ENCODE measurements around the gene TRIM25.

TRIM25 gene

DNA sequence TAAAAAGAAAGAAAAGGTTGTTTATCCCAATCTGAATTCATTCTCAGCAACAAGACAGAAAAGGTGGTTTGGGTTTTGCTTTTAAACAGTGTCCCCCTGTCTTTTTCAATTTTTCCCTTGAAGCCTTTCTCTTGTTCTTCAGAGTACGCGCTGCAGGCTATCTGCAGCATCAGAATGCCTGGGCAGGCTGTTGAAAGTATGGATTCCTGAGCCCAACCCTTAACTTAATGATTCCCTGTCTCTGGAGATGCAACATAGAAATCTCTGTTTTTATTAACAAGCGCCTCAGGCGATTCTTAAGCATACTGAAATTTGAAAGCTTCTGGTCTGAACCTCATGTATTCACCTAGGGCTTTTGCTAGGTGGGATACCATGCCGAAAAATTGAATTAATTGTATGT is 47.8 kb downstream of the TRIM25 start:
- DNase-seq, result no peak

DNA sequence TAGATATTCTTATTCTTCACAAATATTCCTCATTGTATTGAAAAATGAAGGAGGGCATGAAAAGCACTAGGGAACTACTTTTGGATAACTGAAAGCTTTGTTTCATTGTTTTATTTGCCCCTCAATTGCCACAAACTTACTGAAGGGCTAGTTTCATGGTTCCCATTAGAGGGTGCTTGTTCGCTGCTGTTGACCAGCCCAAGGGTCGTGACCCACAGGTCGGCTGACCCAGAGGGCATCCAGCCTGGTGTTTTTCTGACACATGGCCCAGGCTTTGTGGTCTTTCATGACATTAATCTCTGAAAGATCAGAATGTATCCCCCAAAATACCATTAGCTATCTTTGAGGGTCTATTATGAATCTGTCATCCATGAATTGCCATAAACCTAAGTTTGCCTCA is 49.9 kb downstream of the TRIM25 start:
- no peak for DNase-seq

DNA sequence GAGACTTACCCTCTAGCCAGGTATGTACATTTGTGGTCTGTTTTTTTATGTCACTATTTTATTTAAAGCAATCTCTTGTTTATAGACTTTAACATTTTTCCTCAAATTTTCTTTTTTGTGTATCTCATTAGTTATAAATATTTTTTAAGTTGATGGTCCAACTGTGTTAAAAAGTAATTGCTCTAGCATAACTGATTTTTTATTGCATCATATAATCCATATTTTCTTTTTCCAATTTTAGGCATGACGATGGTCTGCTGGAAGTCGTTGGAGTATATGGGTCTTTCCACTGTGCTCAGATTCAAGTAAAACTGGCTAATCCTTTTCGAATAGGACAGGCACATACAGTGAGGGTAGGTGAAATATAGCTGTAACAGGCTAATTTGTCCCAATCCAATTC is 52.0 kb downstream of the TRIM25 start:
- no peak for DNase-seq

DNA sequence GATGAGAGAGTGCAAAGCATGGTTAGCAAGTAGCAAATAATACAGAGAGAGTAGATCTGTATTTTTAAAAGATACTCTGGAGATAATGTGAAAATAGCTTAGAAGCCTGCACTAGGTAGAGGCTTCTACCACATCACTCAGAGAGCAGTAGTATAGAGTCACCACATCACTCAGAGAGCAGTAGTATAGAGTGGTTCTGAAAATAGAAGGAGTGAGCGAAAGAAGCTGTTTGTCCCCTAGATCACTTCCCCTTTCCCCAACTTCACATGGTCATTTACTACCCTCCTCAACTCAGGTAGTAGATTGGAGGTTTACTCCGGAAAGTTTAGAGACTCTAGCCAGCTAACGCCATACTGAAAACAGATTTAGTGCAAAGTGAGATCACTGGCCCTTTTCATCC is 62.8 kb downstream of the TRIM25 start:
- DNase-seq, result no peak

DNA sequence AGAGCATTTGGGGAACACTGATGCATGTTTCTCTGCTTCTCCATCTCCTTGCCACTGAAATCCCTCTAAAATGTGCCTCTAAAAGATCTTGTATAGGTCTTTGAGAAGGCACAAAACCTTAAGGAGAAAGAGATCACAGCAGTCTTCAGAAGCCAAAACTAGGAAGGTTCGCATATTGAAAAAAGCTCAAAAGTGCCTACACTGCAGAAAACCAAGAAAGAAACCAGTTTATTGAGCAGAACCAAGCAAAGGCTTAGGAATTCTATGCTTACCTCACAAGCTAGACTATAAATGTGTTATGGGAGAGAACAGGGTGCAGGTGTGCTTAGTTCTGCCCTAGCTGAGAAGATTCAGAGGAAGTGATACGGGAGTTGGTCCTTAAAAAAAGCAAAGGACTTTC is 63.3 kb downstream of the TRIM25 start:
- DNase-seq, result no peak

DNA sequence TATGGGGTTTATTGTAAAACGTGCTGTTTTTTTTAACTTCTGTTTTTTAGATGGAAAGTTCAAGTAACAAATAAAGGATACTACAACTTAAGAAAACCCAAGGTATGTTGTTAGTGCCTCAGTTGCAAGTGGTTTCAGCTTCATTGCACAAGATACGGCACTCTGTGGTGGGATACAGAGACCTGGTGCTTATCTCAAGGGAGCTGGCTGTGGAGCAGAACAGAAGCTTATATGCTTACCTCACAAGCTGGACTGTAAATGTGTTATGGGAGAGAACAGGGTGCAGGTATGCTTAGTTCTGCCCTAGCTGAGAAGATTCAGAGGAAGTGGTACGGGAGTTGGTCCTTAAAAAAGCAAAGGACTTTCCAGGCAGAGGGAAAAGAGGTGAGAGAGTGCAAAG is 64.7 kb downstream of the TRIM25 start:
- DNase-seq, result no peak

DNA sequence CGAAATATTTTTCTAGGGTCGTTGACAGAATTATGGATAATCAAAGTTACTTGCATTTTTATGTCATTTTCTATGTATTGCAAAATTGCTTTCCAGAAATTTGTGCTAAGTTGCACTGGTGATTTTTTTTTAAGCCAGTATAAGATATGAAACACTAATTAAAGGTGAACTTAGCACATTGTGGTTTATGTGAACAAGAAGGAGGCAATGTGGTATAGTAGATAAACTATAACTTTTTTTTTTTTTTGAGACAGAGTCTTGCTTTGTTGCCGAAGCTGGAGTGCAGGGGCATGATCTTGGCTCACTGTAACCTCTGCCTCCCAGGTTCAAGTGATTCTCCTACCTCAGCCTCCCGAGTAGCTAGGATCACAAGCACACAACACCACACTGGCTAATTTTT is 66.7 kb downstream of the TRIM25 start:
- DNase-seq, result no peak

DNA sequence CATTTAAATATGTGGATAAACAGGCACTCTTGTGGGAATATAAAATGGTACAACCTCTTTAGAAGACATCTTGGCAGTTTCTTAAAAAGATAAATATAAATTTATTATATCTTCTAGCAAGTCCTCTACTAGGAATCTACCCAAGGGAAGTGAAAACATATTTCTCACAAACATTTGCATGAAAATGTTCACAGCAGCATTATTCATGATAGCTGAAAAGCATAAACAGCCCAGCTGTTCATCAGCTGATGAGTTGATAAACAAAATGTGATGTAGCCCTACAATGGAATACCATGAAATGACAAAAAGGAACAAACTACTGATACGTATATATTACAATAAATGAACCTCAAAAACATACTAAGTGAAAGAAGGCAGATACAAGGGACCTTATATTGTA is 67.9 kb downstream of the TRIM25 start:
- DNase-seq, result no peak

DNA sequence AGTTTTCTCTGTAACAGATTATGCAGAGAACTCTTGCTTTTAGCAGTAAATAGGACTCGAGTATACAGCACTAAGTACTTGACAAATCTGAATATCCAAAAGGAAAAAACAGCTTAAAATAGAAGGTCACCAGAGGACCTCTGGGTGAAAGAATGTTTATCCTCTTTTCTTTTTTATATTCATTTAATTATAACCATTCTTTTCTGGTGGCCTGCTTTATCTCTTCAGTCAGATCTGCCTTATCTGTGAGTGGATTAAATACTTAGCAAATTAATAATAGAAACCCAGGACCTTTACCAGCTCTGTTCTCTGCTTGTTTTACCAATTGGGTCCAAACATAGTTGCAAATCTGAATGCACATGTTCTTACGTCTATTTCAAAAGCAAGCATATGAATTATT is 71.3 kb downstream of the TRIM25 start:
- no peak for DNase-seq

DNA sequence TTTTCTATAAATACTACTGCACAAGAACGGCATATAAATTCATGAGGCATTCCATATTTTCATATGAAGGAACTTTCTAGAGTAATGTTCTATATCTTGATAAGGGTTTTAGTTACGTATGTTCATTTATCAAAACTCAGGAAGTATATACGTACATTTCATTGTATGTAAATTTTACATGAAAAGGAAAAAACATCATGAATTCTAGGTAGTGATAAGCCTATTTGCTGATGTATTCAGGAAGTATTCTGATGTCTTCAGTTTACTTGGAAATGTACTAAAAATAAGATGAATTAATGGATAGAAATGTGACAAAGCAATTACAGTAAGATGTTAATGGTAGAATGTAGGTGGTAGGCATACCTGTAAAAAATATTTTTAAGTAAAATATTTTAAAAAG is 75.2 kb downstream of the TRIM25 start:
- no peak for DNase-seq

Measured in C1 segment of cervical spinal cord (tissue), 14 donors.